Osteoblast (primary cell): ENCODE results near the gene EIF4E1B. TPM values are rescaled to one million over a fixed set of nuclear protein-coding genes. Genes with fewer than 3 reads are reported as not detected.

Source experiments
- DNase-seq: peaks from one replicate; pipeline ENCODE4 v3.0.0; 2011; ENCODE audit warnings: low spot score, mixed read lengths; ENCODE audit not compliant: insufficient read length; ENCODE audit errors: missing footprints
- H2AFZ ChIP-seq: 2 replicates; pipeline ENCODE4 v1.6.0; 2011; ENCODE audit warnings: mild to moderate bottlenecking, low read length
- H3K27ac ChIP-seq: 2 replicates; pipeline ENCODE4 v1.5.1; 2011; ENCODE audit warnings: mild to moderate bottlenecking, low read depth, low read length, moderate library complexity
- H3K27me3 ChIP-seq: 2 replicates; pipeline ENCODE4 v1.6.0; 2012; ENCODE audit warnings: mild to moderate bottlenecking, control low read depth, inconsistent platforms, low read length, moderate library complexity; ENCODE audit not compliant: insufficient read depth
- H3K36me3 ChIP-seq: 2 replicates; pipeline ENCODE4 v1.5.1; 2011; ENCODE audit warnings: mild to moderate bottlenecking, low read length, control low read depth, moderate library complexity; ENCODE audit not compliant: insufficient read depth
- H3K4me1 ChIP-seq: 2 replicates; pipeline ENCODE4 v1.5.1; 2011; ENCODE audit warnings: mild to moderate bottlenecking, low read length, control low read depth, moderate library complexity; ENCODE audit not compliant: insufficient read depth
- H3K4me2 ChIP-seq: 2 replicates; pipeline ENCODE4 v1.6.0; 2011; ENCODE audit warnings: mild to moderate bottlenecking, low read length; ENCODE audit not compliant: insufficient read depth
- H3K4me3 ChIP-seq: fragments of 200-600 bp; sonication (generic); 3 replicates; pipeline ENCODE4 v1.5.1; 2012; ENCODE audit warnings: mild to moderate bottlenecking, low read length, inconsistent platforms; ENCODE audit not compliant: insufficient read depth
- H3K79me2 ChIP-seq: 2 replicates; pipeline ENCODE4 v1.6.0; 2012; ENCODE audit warnings: mild to moderate bottlenecking, low read length, control low read depth, inconsistent platforms; ENCODE audit not compliant: insufficient read depth
- H3K9me3 ChIP-seq: 2 replicates; pipeline ENCODE4 v1.5.1; 2011; ENCODE audit warnings: low read depth, low read length, control low read depth
- H4K20me1 ChIP-seq: 2 replicates; pipeline ENCODE4 v1.6.0; 2012; ENCODE audit warnings: mild to moderate bottlenecking, low read length, control low read depth; ENCODE audit not compliant: insufficient read depth
- CTCF ChIP-seq: IDR thresholded peaks from 2 replicates; pipeline ENCODE4 v1.5.1; 2011; ENCODE audit warnings: mild to moderate bottlenecking, low read depth, low read length, moderate library complexity; ENCODE audit errors: extremely low read depth
- total RNA-seq: library from RNA; depleted of rRNA; stranded (reverse); fragments of >200 nt; gene quantifications from 2 replicates; pipeline ENCODE4 v1.2.3, GENCODE V29; 2012

Gene EIF4E1B
- total RNA-seq, 1 donor = not detected

GRCh38 chr5:176664886-176665285 is 34.4 kb downstream of the EIF4E1B start:
- DNase-seq = peak; percentile 83
- Histone ChIP-seq H3K4me1 (no peaks in the 10 kb centered on the region), H3K79me2 (no peaks in the 10 kb centered on the region), H3K36me3 (no peaks in the 10 kb centered on the region), H3K27ac (no peak overlapping the region), H3K27me3 (peaks cover 54% of the 10 kb centered on the region), H3K4me2 (no peak overlapping the region), H2AFZ (no peak overlapping the region), H3K4me3 (no peak overlapping the region), H3K9me3 (no peaks in the 10 kb centered on the region), H4K20me1 (peaks cover 7% of the 10 kb centered on the region)
- no peak for TF ChIP-seq CTCF

- H3K4me1 ChIP-seq = no peaks in the 10 kb centered on the region
- no peak overlapping the region for H3K27ac ChIP-seq
- H4K20me1 ChIP-seq = peaks cover 2% of the 10 kb centered on the region
- no peak for TF ChIP-seq CTCF
- H3K9me3 ChIP-seq = no peaks in the 10 kb centered on the region
- H3K79me2 ChIP-seq = no peaks in the 10 kb centered on the region
- peaks cover 60% of the 10 kb centered on the region for H3K27me3 ChIP-seq
- no peak overlapping the region for H3K4me2 ChIP-seq
- H2AFZ ChIP-seq = no peak overlapping the region
- H3K36me3 ChIP-seq = no peaks in the 10 kb centered on the region
- DNase-seq = peak; percentile 47
- no peak overlapping the region for H3K4me3 ChIP-seq
Measured at GRCh38 chr5:176665517-176665916, 35.0 kb downstream of the EIF4E1B start.

- Histone ChIP-seq H3K9me3 (no peaks in the 10 kb centered on the region), H3K4me1 (no peaks in the 10 kb centered on the region), H3K27ac (no peak overlapping the region), H4K20me1 (no peaks in the 10 kb centered on the region), H3K4me3 (no peak overlapping the region), H3K79me2 (no peaks in the 10 kb centered on the region), H3K4me2 (no peak overlapping the region), H3K27me3 (peaks cover 69% of the 10 kb centered on the region), H2AFZ (no peak overlapping the region), H3K36me3 (no peaks in the 10 kb centered on the region)
- peak; percentile 76 for DNase-seq
- no peak for TF ChIP-seq CTCF
Measured at GRCh38 chr5:176667637-176668036, 37.2 kb downstream of the EIF4E1B start.

GRCh38 chr5:176670449-176670848 is 40.0 kb downstream of the EIF4E1B start:
- Histone ChIP-seq H3K4me2 (no peak overlapping the region), H4K20me1 (no peaks in the 10 kb centered on the region), H3K79me2 (no peaks in the 10 kb centered on the region), H3K4me1 (no peaks in the 10 kb centered on the region), H3K27me3 (peaks cover 53% of the 10 kb centered on the region), H3K36me3 (no peaks in the 10 kb centered on the region), H3K4me3 (no peak overlapping the region), H2AFZ (no peak overlapping the region), H3K9me3 (no peaks in the 10 kb centered on the region), H3K27ac (no peak overlapping the region)
- TF ChIP-seq CTCF = no peak
- peak; percentile 48 for DNase-seq
